Lung (tissue), 12 donors: ENCODE results near the gene ANO2. TPM values are rescaled to one million over a fixed set of nuclear protein-coding genes. Genes with fewer than 3 reads are reported as not detected.

ENCODE experiments used
- ATAC-seq: fragments of 200-7000 bp; cut with Tn5 transposase; one replicate; pipeline ENCODE4 v1.9.1; 2020; ENCODE audit warnings: moderate number of reproducible peaks; ENCODE audit not compliant: insufficient read depth, low FRiP score
- DNase-seq, 3 donors: peaks; one replicate each; pipeline ENCODE4 v3.0.0-alpha.2; 2013 to 2017
- H3K27ac ChIP-seq, 2 donors: one replicate each; pipeline ENCODE4 v1.5.1; 2013; ENCODE audit warnings: mild to moderate bottlenecking in 2 of 2, moderate library complexity in 2 of 2, control low read depth in 1 of 2, inconsistent platforms in 1 of 2, low read depth in 1 of 2, low read length in 1 of 2
- H3K27me3 ChIP-seq, 3 donors: one replicate each; pipeline ENCODE4 v1.5.1; 2013; ENCODE audit warnings: low read length in 2 of 3; ENCODE audit not compliant: control insufficient read depth in 3 of 3, insufficient read depth in 3 of 3
- H3K36me3 ChIP-seq, 4 donors: one replicate each; pipeline ENCODE4 v1.5.1; 2013; ENCODE audit warnings: low read length in 4 of 4, mild to moderate bottlenecking in 1 of 4, moderate library complexity in 1 of 4; ENCODE audit not compliant: control insufficient read depth in 4 of 4, insufficient read depth in 4 of 4
- H3K4me1 ChIP-seq, 5 donors: one replicate each; pipeline ENCODE4 v1.5.1; 2013; ENCODE audit warnings: low read length in 5 of 5, mild to moderate bottlenecking in 2 of 5, moderate library complexity in 1 of 5; ENCODE audit not compliant: control insufficient read depth in 5 of 5, insufficient read depth in 5 of 5
- H3K4me3 ChIP-seq: one replicate; pipeline ENCODE4 v1.5.1; 2013; ENCODE audit warnings: mild to moderate bottlenecking, control low read depth, moderate library complexity
- H3K9ac ChIP-seq, 2 donors: one replicate each; pipeline ENCODE4 v1.5.1; 2013; ENCODE audit warnings: low read length in 2 of 2, control low read depth in 1 of 2; ENCODE audit not compliant: insufficient read depth in 1 of 2
- H3K9me3 ChIP-seq, 4 donors: one replicate each; pipeline ENCODE4 v1.5.1; 2013; ENCODE audit warnings: low read length in 3 of 4, mild to moderate bottlenecking in 1 of 4, moderate library complexity in 1 of 4; ENCODE audit not compliant: control insufficient read depth in 4 of 4, insufficient read depth in 3 of 4
- CTCF ChIP-seq: IDR thresholded peaks from 2 replicates; pipeline ENCODE4 v1.5.1; 2012; ENCODE audit warnings: mild to moderate bottlenecking; ENCODE audit errors: control extremely low read depth, extremely low read depth
- WGBS, 2 donors: extraction: QIAGEN DNeasy Blood & Tissue Kit; methylation state at CpG; one replicate each; pipeline ENCODE4 v1.1.7; 2013; 5-methylcytosine and 5-hydroxymethylcytosine counted together
- polyA plus RNA-seq, 2 donors: library from polyadenylated mRNA; stranded (reverse); fragments of 200-250 nt; gene quantifications; one replicate each; pipeline ENCODE4 v1.2.1, GENCODE V29; 2013
- total RNA-seq, 2 donors: library from RNA; depleted of rRNA in 1 of 2; stranded (reverse); fragments of >200 nt in 1 of 2; gene quantifications; one replicate each; pipeline ENCODE4 v1.2.1, GENCODE V29; 2014 to 2021
- donor health status: control.
- donor health status: control.
- donor health status: Bipolar disorder and iron deficiency.
- donor health status: healthy.
- donor health status: DM: yes; HTN: yes; CAD: no.

The ANO2 gene
- total and polyA plus RNA-seq, 4 donors, result 5.9 to 11.3 (median 7.4) TPM

DNA sequence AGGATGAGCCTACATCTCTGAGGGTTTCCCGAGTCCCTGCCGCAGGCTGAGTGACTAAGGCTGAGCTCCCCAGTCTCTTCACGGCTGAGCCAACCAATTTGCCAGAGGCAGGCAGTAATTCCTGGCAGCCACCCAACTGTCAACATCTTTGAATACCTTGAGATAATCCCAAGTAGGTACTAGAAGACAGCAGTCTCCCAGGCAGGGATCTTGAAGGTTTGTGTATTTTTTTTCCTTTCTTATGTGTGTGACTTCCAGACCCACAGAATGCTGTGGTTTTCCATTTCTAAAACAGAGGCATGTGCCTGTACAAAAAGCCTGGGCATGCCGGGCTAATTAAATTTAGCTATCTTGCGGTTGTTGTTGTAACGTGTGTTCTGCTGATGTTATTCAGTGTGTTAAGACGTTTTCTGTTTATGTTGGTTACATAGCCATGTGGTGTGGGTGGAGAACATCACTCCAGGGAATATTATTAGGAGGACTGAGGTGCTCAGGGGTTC, 155.5 kb downstream of the ANO2 start:
- Histone ChIP-seq H3K4me3 (no peak overlapping the region), H3K4me1 (peaks cover 0 to 5% (median 3%) of the 10 kb centered on the region in 5 donors), H3K9me3 (peaks cover 0 to 2% (median 0%) of the 10 kb centered on the region in 4 donors), H3K36me3 (peaks cover 0 to 3% (median 0%) of the 10 kb centered on the region in 4 donors), H3K27me3 (no peaks in the 10 kb centered on the region), H3K27ac (no peak overlapping the region), H3K9ac (no peak overlapping the region)
- 65 to 90% methylated on average over 7 of the region's 7 CpGs for WGBS, 2 donors
- DNase-seq (peak in 1 of 3 donors; percentile 32), ATAC-seq (no peak)
- TF ChIP-seq CTCF, result no peak

DNA sequence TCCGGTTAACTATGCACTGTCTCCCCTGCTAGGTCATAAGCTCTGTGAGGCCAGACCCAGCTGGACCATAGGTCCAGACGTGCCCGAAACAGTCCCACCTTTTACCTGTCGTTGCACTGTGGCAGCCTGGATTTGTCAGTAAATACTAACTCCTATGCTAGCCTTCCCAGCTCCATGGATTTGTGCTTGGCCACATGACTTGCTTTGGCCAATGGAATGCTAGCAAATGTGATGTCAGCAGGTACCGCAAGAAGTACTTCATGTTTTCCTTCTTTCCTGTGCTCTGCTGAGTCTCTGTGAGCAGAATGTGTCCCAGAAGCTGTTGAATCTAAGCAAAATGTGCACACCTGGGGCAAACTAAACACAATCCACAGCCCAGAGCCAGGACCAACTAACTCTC, 157.2 kb downstream of the ANO2 start:
- no peak for ATAC-seq
- H3K27ac ChIP-seq, result no peak overlapping the region
- H3K4me3 ChIP-seq, result no peak overlapping the region
- DNase-seq, result no peak
- H3K36me3 ChIP-seq, result peaks cover 0 to 2% (median 0%) of the 10 kb centered on the region in 4 donors
- peaks cover 0 to 4% (median 0%) of the 10 kb centered on the region in 5 donors for H3K4me1 ChIP-seq
- no peak overlapping the region for H3K9ac ChIP-seq
- TF ChIP-seq CTCF, result no peak
- WGBS, 2 donors, result 94 to 98% methylated on average over 5 of the region's 5 CpGs
- H3K9me3 ChIP-seq, result peaks cover 0 to 2% (median 0%) of the 10 kb centered on the region in 4 donors
- H3K27me3 ChIP-seq, result no peaks in the 10 kb centered on the region

DNA sequence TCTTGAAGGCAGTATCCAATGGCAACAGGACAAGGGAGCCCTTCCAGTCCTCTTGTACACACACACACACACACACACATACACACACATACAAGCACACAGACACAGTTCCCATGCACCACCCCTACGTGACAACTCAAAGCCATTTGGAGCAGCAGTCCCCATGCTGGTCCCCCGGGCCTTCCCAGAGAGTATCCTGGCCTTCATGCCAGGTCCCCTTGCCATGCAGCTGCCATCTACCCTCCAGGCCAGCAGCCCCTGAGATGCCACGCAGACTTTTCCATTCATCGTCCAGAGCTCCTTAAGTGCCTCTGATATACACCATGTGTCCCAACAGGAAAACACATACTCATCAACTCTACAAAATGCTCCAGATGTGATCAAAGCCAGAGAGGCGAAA, 159.5 kb downstream of the ANO2 start:
- Histone ChIP-seq H3K9me3 (peaks cover 0 to 2% (median 0%) of the 10 kb centered on the region in 4 donors), H3K9ac (no peak overlapping the region), H3K36me3 (peaks cover 0 to 2% (median 0%) of the 10 kb centered on the region in 4 donors), H3K4me1 (peaks cover 0 to 5% (median 0%) of the 10 kb centered on the region in 5 donors), H3K4me3 (no peak overlapping the region), H3K27me3 (no peaks in the 10 kb centered on the region), H3K27ac (no peak overlapping the region)
- WGBS, 2 donors, result 89 to 90% methylated on average over 5 of the region's 5 CpGs
- TF ChIP-seq CTCF, result no peak
- peak in 1 of 3 donors; percentile 34 for DNase-seq
- ATAC-seq, result no peak
